ENCODE data around the gene RBBP8.

RBBP8 gene

DNA sequence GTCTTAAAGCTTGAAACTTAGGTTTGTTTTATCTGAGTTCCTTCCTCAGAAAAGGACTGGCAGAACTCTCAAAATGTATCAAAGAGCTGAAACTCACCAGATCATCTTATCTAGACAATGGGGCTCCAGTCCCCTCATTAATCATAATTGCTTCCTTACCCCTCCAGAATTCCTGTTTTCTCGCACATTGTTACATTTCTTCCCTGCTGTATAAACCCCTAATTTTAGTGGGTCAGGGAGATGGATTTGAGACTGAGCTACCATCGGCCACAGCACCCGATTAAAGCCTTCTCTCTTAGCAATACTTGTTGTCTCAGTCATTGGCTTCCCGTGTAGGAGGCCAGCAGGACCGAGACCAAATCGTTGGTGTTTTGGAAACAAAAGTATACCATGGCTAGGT lies 130.4 kb downstream of the RBBP8 start:
- no peak for DNase-seq (ENCODE audit: low read depth)

GRCh38 chr18:23065234-23065806 lies 132.2 kb downstream of the RBBP8 start:
- DNase-seq (ENCODE audit: low read depth), result no peak

- DNase-seq (ENCODE audit: low read depth), result no peak
These were observed 132.9 kb downstream of the RBBP8 start for GRCh38 chr18:23066060-23066459.

GRCh38 chr18:23066504-23067039 lies 133.4 kb downstream of the RBBP8 start:
- no peak for DNase-seq (ENCODE audit: low read depth)

- no peak for DNase-seq (ENCODE audit: low read depth)
These were observed 134.1 kb downstream of the RBBP8 start for GRCh38 chr18:23067236-23067635.

DNA sequence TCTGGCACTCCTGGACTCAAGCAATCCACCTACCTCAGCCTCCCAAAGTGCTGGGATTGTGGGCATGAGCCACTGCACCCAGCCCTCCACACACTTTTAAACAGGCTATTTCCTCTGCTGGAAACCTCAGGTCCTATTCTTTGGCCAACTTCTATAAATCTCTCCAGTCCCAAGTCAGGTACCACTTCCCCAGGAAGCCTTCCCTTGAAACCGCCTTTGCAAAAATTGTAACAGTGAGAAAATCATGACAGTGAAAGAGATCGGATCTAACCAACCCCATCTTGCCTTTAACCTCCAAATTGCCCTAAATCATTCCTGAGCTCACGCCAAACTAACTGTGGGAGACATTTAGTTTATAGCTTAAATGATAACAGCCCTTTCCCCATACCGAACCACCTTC lies 134.9 kb downstream of the RBBP8 start:
- DNase-seq (ENCODE audit: low read depth), result no peak

DNA sequence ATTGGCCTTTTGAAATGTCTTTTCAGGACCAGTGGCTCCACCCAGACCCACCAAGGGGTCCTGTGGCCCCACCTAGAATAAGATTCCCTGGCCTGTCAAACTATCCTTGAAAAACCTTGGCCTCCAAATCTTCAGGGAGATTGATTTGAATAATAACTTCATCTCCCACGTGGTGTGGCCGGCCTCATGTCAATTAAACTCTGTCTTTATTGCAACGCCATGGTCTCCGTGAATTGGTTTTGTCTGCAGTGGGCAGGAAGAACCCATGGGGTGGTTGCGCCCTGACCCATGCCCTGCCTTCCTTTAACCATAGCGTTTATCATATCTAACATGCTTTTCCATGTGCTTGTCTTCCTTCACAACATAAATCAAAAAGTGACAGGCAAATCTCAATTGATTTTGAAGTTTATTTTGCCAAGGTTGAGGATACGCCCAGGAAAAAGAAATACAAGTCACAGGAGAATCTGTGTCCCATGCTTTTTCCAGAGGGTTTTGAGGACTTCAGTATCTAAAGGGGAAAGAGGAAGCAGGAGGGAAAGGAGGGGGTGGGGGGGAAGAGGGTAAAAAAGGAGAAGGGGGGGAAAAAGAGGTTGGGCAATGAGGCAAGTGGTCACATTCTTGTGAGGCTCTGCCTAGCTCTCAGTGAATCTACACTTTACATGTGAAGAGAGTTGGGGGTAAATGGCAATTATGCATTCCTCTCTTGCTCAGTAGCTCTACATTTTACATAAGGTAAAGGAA lies 135.6 kb downstream of the RBBP8 start:
- no peak for DNase-seq (ENCODE audit: low read depth)

DNA sequence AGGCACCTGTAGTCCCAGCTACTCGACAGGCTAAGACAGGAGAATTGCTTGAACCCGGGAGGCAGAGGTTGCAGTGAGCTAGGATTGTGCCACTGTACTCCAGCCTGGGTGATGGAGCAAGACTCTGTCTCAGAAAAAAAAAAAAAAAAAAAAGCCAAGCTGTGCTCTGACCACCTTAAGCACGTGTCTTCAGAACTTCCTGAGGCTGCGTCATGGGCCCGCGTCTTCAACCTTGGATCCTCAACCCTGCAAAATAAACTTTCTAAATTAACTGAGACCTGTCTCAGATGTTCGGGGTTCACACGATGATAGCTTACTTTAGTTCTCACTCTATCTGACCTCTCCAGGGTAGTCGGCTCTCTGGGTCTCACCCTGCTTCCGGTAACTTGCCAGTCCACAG lies 136.4 kb downstream of the RBBP8 start:
- peak; percentile 12 for DNase-seq (ENCODE audit: low read depth)

- DNase-seq (ENCODE audit: low read depth), result no peak
These were observed 136.8 kb downstream of the RBBP8 start for GRCh38 chr18:23069898-23070297.

DNA sequence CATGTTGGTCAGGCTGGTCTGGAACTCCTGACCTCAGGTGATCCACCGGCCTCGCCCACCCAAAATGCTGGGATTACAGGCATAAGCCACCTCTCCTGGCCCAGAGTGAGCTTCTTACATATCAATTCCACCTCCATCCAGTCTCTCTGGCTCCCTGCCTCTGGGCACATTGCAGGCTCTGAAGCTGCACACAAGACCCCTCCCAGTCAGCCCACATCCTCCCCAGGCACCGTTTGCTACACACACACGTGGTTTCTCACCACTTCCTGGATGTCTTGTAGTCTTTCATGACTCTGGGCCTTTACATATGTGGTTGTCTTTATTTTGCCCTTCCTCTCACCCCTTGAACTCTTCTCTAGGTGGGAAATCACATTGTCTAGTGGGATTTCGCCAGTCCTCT lies 138.2 kb downstream of the RBBP8 start:
- DNase-seq (ENCODE audit: low read depth), result peak; percentile 65

GRCh38 chr18:23072079-23072478 lies 139.0 kb downstream of the RBBP8 start:
- no peak for DNase-seq (ENCODE audit: low read depth)

GRCh38 chr18:23073996-23074606 lies 141.0 kb downstream of the RBBP8 start:
- DNase-seq (ENCODE audit: low read depth), result no peak

Measured in stimulated activated CD8-positive, alpha-beta memory T cell treated with anti-CD3 and anti-CD28 coated beads, Interleukin-15, amount 100 ng/mL, for 1 hour (primary cell).